Prostate gland (tissue), 2 donors: ENCODE measurements around the gene PAX2.

Experiments
- POLR2A ChIP-seq: fragments of 450-650 bp; IDR thresholded peaks from one replicate; pipeline ENCODE4 v1.6.1; 2016; ENCODE audit warnings: antibody characterized with exemption, mild to moderate bottlenecking
- TF ChIP-seq, protein P1 (sequence below), 4 experiments: fragments of 200-600 bp in 2 of 4; fragments of 450-650 bp in 2 of 4; sonication (generic) in 2 of 4; IDR thresholded peaks; 1 replicate in 3 of 4; 2 replicates in 1 of 4; pipeline ENCODE4 v1.5.1; 2016 to 2019; ENCODE audit warnings: antibody characterized with exemption in 4 of 4, mild to moderate bottlenecking in 2 of 4, moderate library complexity in 2 of 4

DNA sequence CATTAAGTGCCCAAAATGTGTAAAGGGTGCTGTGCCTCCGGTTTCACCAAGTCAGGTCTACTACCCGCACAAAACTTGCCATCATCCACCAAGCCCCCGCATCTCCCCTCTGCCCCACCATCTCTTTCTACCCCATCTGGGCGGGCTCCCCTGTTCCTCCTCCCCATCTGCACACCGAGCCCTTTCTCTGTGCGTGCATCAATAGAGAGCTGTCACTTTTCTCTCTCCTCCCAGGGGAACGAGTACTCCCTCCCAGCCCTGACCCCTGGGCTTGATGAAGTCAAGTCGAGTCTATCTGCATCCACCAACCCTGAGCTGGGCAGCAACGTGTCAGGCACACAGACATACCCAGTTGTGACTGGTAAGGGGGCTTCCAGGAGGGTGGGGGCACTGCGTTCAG lies 63.5 kb downstream of the PAX2 start:
- TF ChIP-seq, protein P1, sequence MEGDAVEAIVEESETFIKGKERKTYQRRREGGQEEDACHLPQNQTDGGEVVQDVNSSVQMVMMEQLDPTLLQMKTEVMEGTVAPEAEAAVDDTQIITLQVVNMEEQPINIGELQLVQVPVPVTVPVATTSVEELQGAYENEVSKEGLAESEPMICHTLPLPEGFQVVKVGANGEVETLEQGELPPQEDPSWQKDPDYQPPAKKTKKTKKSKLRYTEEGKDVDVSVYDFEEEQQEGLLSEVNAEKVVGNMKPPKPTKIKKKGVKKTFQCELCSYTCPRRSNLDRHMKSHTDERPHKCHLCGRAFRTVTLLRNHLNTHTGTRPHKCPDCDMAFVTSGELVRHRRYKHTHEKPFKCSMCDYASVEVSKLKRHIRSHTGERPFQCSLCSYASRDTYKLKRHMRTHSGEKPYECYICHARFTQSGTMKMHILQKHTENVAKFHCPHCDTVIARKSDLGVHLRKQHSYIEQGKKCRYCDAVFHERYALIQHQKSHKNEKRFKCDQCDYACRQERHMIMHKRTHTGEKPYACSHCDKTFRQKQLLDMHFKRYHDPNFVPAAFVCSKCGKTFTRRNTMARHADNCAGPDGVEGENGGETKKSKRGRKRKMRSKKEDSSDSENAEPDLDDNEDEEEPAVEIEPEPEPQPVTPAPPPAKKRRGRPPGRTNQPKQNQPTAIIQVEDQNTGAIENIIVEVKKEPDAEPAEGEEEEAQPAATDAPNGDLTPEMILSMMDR (IDR thresholded peaks at IDR 0.05), result no peak
- no peak for TF ChIP-seq POLR2A
